ENCODE results near the gene AASS.

- TF ChIP-seq, protein P1, sequence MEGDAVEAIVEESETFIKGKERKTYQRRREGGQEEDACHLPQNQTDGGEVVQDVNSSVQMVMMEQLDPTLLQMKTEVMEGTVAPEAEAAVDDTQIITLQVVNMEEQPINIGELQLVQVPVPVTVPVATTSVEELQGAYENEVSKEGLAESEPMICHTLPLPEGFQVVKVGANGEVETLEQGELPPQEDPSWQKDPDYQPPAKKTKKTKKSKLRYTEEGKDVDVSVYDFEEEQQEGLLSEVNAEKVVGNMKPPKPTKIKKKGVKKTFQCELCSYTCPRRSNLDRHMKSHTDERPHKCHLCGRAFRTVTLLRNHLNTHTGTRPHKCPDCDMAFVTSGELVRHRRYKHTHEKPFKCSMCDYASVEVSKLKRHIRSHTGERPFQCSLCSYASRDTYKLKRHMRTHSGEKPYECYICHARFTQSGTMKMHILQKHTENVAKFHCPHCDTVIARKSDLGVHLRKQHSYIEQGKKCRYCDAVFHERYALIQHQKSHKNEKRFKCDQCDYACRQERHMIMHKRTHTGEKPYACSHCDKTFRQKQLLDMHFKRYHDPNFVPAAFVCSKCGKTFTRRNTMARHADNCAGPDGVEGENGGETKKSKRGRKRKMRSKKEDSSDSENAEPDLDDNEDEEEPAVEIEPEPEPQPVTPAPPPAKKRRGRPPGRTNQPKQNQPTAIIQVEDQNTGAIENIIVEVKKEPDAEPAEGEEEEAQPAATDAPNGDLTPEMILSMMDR (IDR thresholded peaks at IDR 0.05; ENCODE audit: insufficient read depth, low read length, poor library complexity, severe bottlenecking), result no peak
- TF ChIP-seq EZH2phosphoT487 (conservative IDR thresholded peaks at IDR 0.05; ENCODE audit: low read length), result no peak
Observed at GRCh38 chr7:122100021-122100420, 44.0 kb downstream of the AASS start.

Measured in SU-DHL-6 (cell line).